IMR-90 (cell line): ENCODE measurements around the gene SESN3. TPM values are rescaled to one million over a fixed set of nuclear protein-coding genes. Genes with fewer than 3 reads are reported as not detected.

ENCODE experiments used
- ATAC-seq: fragments of 200-7000 bp; cut with Tn5 transposase; 2 replicates; pipeline ENCODE4 v1.9.1; 2020; ENCODE audit warnings: low read depth, mild to moderate bottlenecking, moderate library complexity
- BruUV-seq: library from RNA; stranded (reverse); fragments of 400-500 nt; replicated peaks from 2 replicates; lab custom pipeline; 2021; lab: Mats Ljungman, UMichigan
- CTCF ChIA-PET: fragments of 300-600 bp; formaldehyde crosslinking; extraction: SDS; loops from one replicate; lab custom pipeline; 2021; ENCODE audit warnings: antibody characterized with exemption; lab: Yijun Ruan, JAX
- POLR2A ChIA-PET: fragments of 300-600 bp; sonication (Branson Sonifier 250); formaldehyde crosslinking; loops from one replicate; lab custom pipeline; 2022; ENCODE audit warnings: antibody characterized with exemption; ENCODE audit not compliant: unreplicated experiment; lab: Charles Lee
- DNase-seq: peaks from one replicate; pipeline ENCODE4 v3.0.0; 2013
- H2AFZ ChIP-seq: replicated peaks from 2 replicates; pipeline ENCODE3; 2013; ENCODE audit warnings: low read length, mild to moderate bottlenecking; ENCODE audit not compliant: poor library complexity
- H2AK5ac ChIP-seq: 2 replicates; pipeline ENCODE4 v1.6.1; 2013; ENCODE audit warnings: low read depth, low read length, inconsistent platforms
- H2AK9ac ChIP-seq: replicated peaks from 2 replicates; pipeline ENCODE3; 2013; ENCODE audit warnings: mild to moderate bottlenecking, low read depth, low read length, moderate library complexity; ENCODE audit not compliant: poor library complexity
- H2BK120ac ChIP-seq: 2 replicates; pipeline ENCODE4 v1.6.1; 2013; ENCODE audit warnings: low read depth, low read length, inconsistent platforms
- H2BK15ac ChIP-seq: 3 replicates; pipeline ENCODE4 v1.6.1; 2013; ENCODE audit warnings: low read depth, low read length, inconsistent platforms
- H2BK20ac ChIP-seq: 2 replicates; pipeline ENCODE4 v1.6.1; 2013; ENCODE audit warnings: low read depth, mild to moderate bottlenecking, inconsistent platforms, low read length, moderate library complexity
- H2BK5ac ChIP-seq: 2 replicates; pipeline ENCODE4 v1.6.1; 2013; ENCODE audit warnings: mild to moderate bottlenecking, low read depth, low read length, inconsistent platforms; ENCODE audit not compliant: poor library complexity, severe bottlenecking
- H3K14ac ChIP-seq: replicated peaks from 2 replicates; pipeline ENCODE4 v1.6.1; 2013; ENCODE audit warnings: low read depth, low read length, inconsistent platforms
- H3K18ac ChIP-seq: 2 replicates; pipeline ENCODE4 v1.6.1; 2013; ENCODE audit warnings: low read depth, low read length, control low read depth
- H3K23ac ChIP-seq: 2 replicates; pipeline ENCODE4 v1.6.1; 2013; ENCODE audit warnings: low read depth, low read length, inconsistent platforms
- H3K27ac ChIP-seq: 2 replicates; pipeline ENCODE4 v1.5.1; 2013; ENCODE audit warnings: mild to moderate bottlenecking, control low read depth, low read length; ENCODE audit not compliant: insufficient read depth
- H3K27me3 ChIP-seq: 2 replicates; pipeline ENCODE4 v1.6.1; 2013; ENCODE audit warnings: low read length; ENCODE audit not compliant: control insufficient read depth, insufficient read depth
- H3K36me3 ChIP-seq: 2 replicates; pipeline ENCODE4 v1.6.1; 2013; ENCODE audit warnings: low read length, mixed read lengths; ENCODE audit not compliant: control insufficient read depth, insufficient read depth
- H3K4ac ChIP-seq: 2 replicates; pipeline ENCODE4 v1.6.1; 2013; ENCODE audit warnings: low read depth, low read length, inconsistent platforms
- H3K4me1 ChIP-seq: 2 replicates; pipeline ENCODE4 v1.6.1; 2013; ENCODE audit warnings: low read length, mixed read lengths; ENCODE audit not compliant: control insufficient read depth, insufficient read depth
- H3K4me2 ChIP-seq: 2 replicates; pipeline ENCODE4 v1.6.1; 2013; ENCODE audit warnings: low read depth, mild to moderate bottlenecking, control low read depth, low read length, moderate library complexity
- H3K4me3 ChIP-seq: 2 replicates; pipeline ENCODE4 v1.5.1; 2013; ENCODE audit warnings: low read depth, mild to moderate bottlenecking, control low read depth, low read length, moderate library complexity; ENCODE audit not compliant: insufficient read depth
- H3K56ac ChIP-seq: 2 replicates; pipeline ENCODE4 v1.6.1; 2013; ENCODE audit warnings: low read length, inconsistent platforms; ENCODE audit not compliant: insufficient read depth; ENCODE audit errors: extremely low read depth
- H3K79me1 ChIP-seq, 2 experiments: 2 replicates each; pipeline ENCODE4 v1.6.1; 2013; ENCODE audit warnings: low read length in 2 of 2, inconsistent platforms in 1 of 2, low read depth in 1 of 2
- H3K9ac ChIP-seq: 2 replicates; pipeline ENCODE4 v1.6.1; 2013; ENCODE audit warnings: low read depth, low read length, control low read depth
- H3K9me1 ChIP-seq: 2 replicates; pipeline ENCODE4 v1.6.1; 2013; ENCODE audit warnings: low read length, inconsistent platforms; ENCODE audit not compliant: insufficient read depth
- H3K9me3 ChIP-seq: 2 replicates; pipeline ENCODE4 v1.6.1; 2013; ENCODE audit warnings: low read length; ENCODE audit not compliant: control insufficient read depth, insufficient read depth
- H4K20me1 ChIP-seq: 2 replicates; pipeline ENCODE4 v1.6.1; 2013; ENCODE audit warnings: low read length, inconsistent platforms; ENCODE audit not compliant: insufficient read depth
- H4K5ac ChIP-seq: 2 replicates; pipeline ENCODE4 v1.6.1; 2013; ENCODE audit warnings: mild to moderate bottlenecking, low read depth, low read length, control low read depth
- H4K8ac ChIP-seq, 2 experiments: 2 replicates each; pipeline ENCODE4 v1.6.1; 2013; ENCODE audit warnings: low read depth in 2 of 2, low read length in 2 of 2, control low read depth in 1 of 2, inconsistent platforms in 1 of 2
- H4K91ac ChIP-seq: 2 replicates; pipeline ENCODE4 v1.6.1; 2013; ENCODE audit warnings: low read depth, low read length, inconsistent platforms; ENCODE audit not compliant: insufficient read depth
- BHLHE40 ChIP-seq: fragments of 150-350 bp; IDR thresholded peaks from 2 replicates; pipeline ENCODE4 v1.6.1; 2016; ENCODE audit warnings: mild to moderate bottlenecking, low read depth, low read length
- CEBPB ChIP-seq: IDR thresholded peaks from 2 replicates; pipeline ENCODE4 v1.6.1; 2012; ENCODE audit warnings: low read depth, low read length, improper control_type of control experiment
- MAFK ChIP-seq: IDR thresholded peaks from 2 replicates; pipeline ENCODE4 v1.6.1; 2012; ENCODE audit warnings: low read depth, low read length, improper control_type of control experiment
- MAZ ChIP-seq: IDR thresholded peaks from 2 replicates; pipeline ENCODE4 v1.6.1; 2012; ENCODE audit warnings: low read depth, mild to moderate bottlenecking, low read length, improper control_type of control experiment, moderate library complexity, borderline replicate concordance
- MXI1 ChIP-seq: IDR thresholded peaks from 2 replicates; pipeline ENCODE4 v1.6.1; 2012; ENCODE audit warnings: low read depth, mild to moderate bottlenecking, low read length, moderate library complexity, borderline replicate concordance
- NFE2L2 ChIP-seq: fragments of 150-350 bp; IDR thresholded peaks from 2 replicates; pipeline ENCODE4 v1.6.1; 2016; ENCODE audit warnings: low read depth, mild to moderate bottlenecking, low read length
- POLR2A ChIP-seq: IDR thresholded peaks from 2 replicates; pipeline ENCODE4 v1.6.1; 2012; ENCODE audit warnings: mild to moderate bottlenecking, low read depth, low read length
- RAD21 ChIP-seq: IDR thresholded peaks from 2 replicates; pipeline ENCODE4 v1.6.1; 2012; ENCODE audit warnings: low read length, improper control_type of control experiment
- RCOR1 ChIP-seq: IDR thresholded peaks from 2 replicates; pipeline ENCODE4 v1.6.1; 2012; ENCODE audit warnings: mild to moderate bottlenecking, low read length, improper control_type of control experiment; ENCODE audit not compliant: insufficient replicate concordance
- RFX5 ChIP-seq: IDR thresholded peaks from 2 replicates; pipeline ENCODE4 v1.8.0; 2012; ENCODE audit warnings: low read depth, mild to moderate bottlenecking, low read length, moderate library complexity
- SMC3 ChIP-seq: fragments of 150-350 bp; IDR thresholded peaks from 2 replicates; pipeline ENCODE4 v1.6.1; 2016; ENCODE audit warnings: low read depth, mild to moderate bottlenecking, antibody characterized with exemption, low read length, moderate library complexity
- WGBS, 2 experiments: methylation state at CpG; one replicate each; pipeline versions ENCODE4 v1.1.5 to v1.1.7; 2013; ENCODE audit warnings: missing lambda C conversion rate in 2 of 2; ENCODE audit not compliant: insufficient read length in 1 of 2; ENCODE audit errors: extremely low coverage in 2 of 2; 5-methylcytosine and 5-hydroxymethylcytosine counted together
- dilution Hi-C: fragments of 300-500 bp; cut with HindIII; formaldehyde crosslinking; loops from one replicate; pipeline ENCODE4 v1.14.3; 2018; ENCODE audit warnings: low sequenced_read_pairs; ENCODE audit not compliant: unreplicated experiment
- in situ Hi-C: fragments of 300-500 bp; cut with MboI; formaldehyde crosslinking; loops from 3 replicates; pipeline ENCODE4 v1.14.3; 2019; ENCODE audit warnings: low sequenced_read_pairs, inconsistent platforms, mixed read lengths
- intact Hi-C: fragments of 100-400 bp; cut with micrococcal nuclease; formaldehyde crosslinking; loops from 2 replicates; pipeline ENCODE4 v1.10.0; 2022
- polyA plus RNA-seq, 3 experiments: library from polyadenylated mRNA; depleted of rRNA; stranded (reverse); fragments of >200 nt; gene quantifications; 2 replicates each; pipeline ENCODE4 v1.2.3, GENCODE V29; 2012; ENCODE audit warnings: low replicate concordance in 1 of 3
- total RNA-seq: library from RNA; depleted of rRNA; stranded (reverse); fragments of >200 nt; gene quantifications from 2 replicates; pipeline ENCODE4 v1.2.3, GENCODE V29; 2012
- TF ChIP-seq, protein P1 (sequence below): conservative IDR thresholded peaks from 2 replicates; pipeline ENCODE4 v1.5.1; 2012; ENCODE audit warnings: mild to moderate bottlenecking, low read depth, low read length, improper control_type of control experiment
- TF ChIP-seq, protein P2 (sequence below): fragments of 150-350 bp; IDR thresholded peaks from 2 replicates; pipeline ENCODE4 v1.6.1; 2017; ENCODE audit warnings: mild to moderate bottlenecking, antibody characterized with exemption, low read length, low read depth
- TF ChIP-seq, protein P3 (sequence below): fragments of 150-350 bp; IDR thresholded peaks from 2 replicates; pipeline ENCODE4 v1.6.1; 2016; ENCODE audit warnings: low read depth, mild to moderate bottlenecking, low read length, moderate library complexity, borderline replicate concordance

The SESN3 gene
- total and polyA plus RNA-seq, 2 of the 4 experiments (the other 2 are of a cell fraction): 2.0 to 7.7 TPM

DNA sequence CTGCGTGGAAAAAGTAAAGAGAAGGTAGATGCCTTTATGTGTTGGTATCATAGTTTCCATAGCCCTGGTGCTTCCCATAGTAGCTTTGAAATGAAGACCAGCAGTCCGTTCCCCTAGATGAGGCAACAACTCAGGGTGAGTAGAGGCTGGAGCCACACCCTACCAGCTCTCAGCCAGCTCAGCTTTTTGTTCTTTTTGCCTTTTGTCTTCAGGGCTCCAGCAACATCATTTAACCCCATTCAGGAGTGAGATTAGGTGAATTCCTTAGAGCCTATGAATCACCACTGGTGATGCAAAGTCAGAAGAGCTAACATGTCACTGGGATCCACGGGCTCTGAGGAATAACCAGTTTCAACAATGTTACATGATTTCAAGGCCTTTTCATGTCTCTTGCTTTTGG lies 14.0 kb upstream of the SESN3 start:
- no peak overlapping the region for H3K9ac ChIP-seq
- dilution Hi-C loops (no loop called here), intact Hi-C loops (no loop called here), in situ Hi-C loops (no loop called here)
- 71% methylated on average over 1 of the region's 3 CpGs; no CpG with 5 or more reads in 1 of the 2 experiments for WGBS, 2 experiments
- H3K27ac ChIP-seq: no peak overlapping the region
- H2BK120ac ChIP-seq: no peak overlapping the region
- no peak overlapping the region for H3K18ac ChIP-seq
- no peaks in the 10 kb centered on the region for H4K20me1 ChIP-seq
- no peak overlapping the region for H2BK5ac ChIP-seq
- peaks cover 5% of the 10 kb centered on the region for H3K27me3 ChIP-seq
- H3K4me2 ChIP-seq: no peak overlapping the region
- H3K14ac ChIP-seq: no peak overlapping the region
- no peak overlapping the region for H4K8ac ChIP-seq
- H2BK20ac ChIP-seq: no peak overlapping the region
- BruUV-seq: no TSS peak
- H3K79me1 ChIP-seq: no peaks in the 10 kb centered on the region
- ATAC-seq (no peak), DNase-seq (peak; percentile 6)
- no peaks in the 10 kb centered on the region for H3K4me1 ChIP-seq
- no peaks in the 10 kb centered on the region for H3K36me3 ChIP-seq
- no peak overlapping the region for H2AFZ ChIP-seq
- H3K4ac ChIP-seq: no peak overlapping the region
- TF ChIP-seq BHLHE40: no peak
- no peak for TF ChIP-seq CEBPB
- TF ChIP-seq SMC3: no peak
- no peak for TF ChIP-seq POLR2A
- TF ChIP-seq RFX5: no peak
- TF ChIP-seq RAD21: no peak
- TF ChIP-seq, protein P1, sequence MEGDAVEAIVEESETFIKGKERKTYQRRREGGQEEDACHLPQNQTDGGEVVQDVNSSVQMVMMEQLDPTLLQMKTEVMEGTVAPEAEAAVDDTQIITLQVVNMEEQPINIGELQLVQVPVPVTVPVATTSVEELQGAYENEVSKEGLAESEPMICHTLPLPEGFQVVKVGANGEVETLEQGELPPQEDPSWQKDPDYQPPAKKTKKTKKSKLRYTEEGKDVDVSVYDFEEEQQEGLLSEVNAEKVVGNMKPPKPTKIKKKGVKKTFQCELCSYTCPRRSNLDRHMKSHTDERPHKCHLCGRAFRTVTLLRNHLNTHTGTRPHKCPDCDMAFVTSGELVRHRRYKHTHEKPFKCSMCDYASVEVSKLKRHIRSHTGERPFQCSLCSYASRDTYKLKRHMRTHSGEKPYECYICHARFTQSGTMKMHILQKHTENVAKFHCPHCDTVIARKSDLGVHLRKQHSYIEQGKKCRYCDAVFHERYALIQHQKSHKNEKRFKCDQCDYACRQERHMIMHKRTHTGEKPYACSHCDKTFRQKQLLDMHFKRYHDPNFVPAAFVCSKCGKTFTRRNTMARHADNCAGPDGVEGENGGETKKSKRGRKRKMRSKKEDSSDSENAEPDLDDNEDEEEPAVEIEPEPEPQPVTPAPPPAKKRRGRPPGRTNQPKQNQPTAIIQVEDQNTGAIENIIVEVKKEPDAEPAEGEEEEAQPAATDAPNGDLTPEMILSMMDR: no peak
- TF ChIP-seq RCOR1: no peak
- no peak for TF ChIP-seq MAFK
- TF ChIP-seq, protein P2, sequence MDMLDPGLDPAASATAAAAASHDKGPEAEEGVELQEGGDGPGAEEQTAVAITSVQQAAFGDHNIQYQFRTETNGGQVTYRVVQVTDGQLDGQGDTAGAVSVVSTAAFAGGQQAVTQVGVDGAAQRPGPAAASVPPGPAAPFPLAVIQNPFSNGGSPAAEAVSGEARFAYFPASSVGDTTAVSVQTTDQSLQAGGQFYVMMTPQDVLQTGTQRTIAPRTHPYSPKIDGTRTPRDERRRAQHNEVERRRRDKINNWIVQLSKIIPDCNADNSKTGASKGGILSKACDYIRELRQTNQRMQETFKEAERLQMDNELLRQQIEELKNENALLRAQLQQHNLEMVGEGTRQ: no peak
- no peak for TF ChIP-seq MXI1
- TF ChIP-seq MAZ: no peak
- no peak for TF ChIP-seq NFE2L2
- TF ChIP-seq, protein P3, sequence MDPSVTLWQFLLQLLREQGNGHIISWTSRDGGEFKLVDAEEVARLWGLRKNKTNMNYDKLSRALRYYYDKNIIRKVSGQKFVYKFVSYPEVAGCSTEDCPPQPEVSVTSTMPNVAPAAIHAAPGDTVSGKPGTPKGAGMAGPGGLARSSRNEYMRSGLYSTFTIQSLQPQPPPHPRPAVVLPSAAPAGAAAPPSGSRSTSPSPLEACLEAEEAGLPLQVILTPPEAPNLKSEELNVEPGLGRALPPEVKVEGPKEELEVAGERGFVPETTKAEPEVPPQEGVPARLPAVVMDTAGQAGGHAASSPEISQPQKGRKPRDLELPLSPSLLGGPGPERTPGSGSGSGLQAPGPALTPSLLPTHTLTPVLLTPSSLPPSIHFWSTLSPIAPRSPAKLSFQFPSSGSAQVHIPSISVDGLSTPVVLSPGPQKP: no peak
- ChIA-PET CTCF (no interaction called here), POLR2A (no interaction called here)
- no peak overlapping the region for H2AK5ac ChIP-seq
- no peaks in the 10 kb centered on the region for H3K9me3 ChIP-seq
- H2BK15ac ChIP-seq: no peak overlapping the region
- no peak overlapping the region for H3K23ac ChIP-seq
- no peak overlapping the region for H3K4me3 ChIP-seq
- H4K91ac ChIP-seq: no peak overlapping the region
- H3K9me1 ChIP-seq: no peaks in the 10 kb centered on the region
- no peak overlapping the region for H4K5ac ChIP-seq
- no peak overlapping the region for H3K56ac ChIP-seq
- no peak overlapping the region for H2AK9ac ChIP-seq
